KOPT-K1 (cell line): Measurements from ENCODE around the gene DAO.
A peak's percentile ranks its signal among the peaks of the same experiment; 100 is the strongest.

ENCODE experiments used
- H3K27ac ChIP-seq: fragments of 200-600 bp; sonication (generic); 2 replicates; pipeline ENCODE4 v1.5.1; 2016; ENCODE audit warnings: antibody characterized with exemption, mild to moderate bottlenecking, low read depth, low read length; ENCODE audit not compliant: poor library complexity, severe bottlenecking
- H3K36me3 ChIP-seq: fragments of 200-600 bp; sonication (generic); 2 replicates; pipeline ENCODE4 v1.5.1; 2017; ENCODE audit warnings: antibody characterized with exemption, mild to moderate bottlenecking, low read length, moderate library complexity; ENCODE audit not compliant: insufficient read depth
- H3K9me3 ChIP-seq: fragments of 200-600 bp; sonication (generic); 2 replicates; pipeline ENCODE4 v1.5.1; 2017; ENCODE audit warnings: antibody characterized with exemption, low read length, mild to moderate bottlenecking; ENCODE audit not compliant: insufficient read depth, poor library complexity, severe bottlenecking

The DAO gene

DNA sequence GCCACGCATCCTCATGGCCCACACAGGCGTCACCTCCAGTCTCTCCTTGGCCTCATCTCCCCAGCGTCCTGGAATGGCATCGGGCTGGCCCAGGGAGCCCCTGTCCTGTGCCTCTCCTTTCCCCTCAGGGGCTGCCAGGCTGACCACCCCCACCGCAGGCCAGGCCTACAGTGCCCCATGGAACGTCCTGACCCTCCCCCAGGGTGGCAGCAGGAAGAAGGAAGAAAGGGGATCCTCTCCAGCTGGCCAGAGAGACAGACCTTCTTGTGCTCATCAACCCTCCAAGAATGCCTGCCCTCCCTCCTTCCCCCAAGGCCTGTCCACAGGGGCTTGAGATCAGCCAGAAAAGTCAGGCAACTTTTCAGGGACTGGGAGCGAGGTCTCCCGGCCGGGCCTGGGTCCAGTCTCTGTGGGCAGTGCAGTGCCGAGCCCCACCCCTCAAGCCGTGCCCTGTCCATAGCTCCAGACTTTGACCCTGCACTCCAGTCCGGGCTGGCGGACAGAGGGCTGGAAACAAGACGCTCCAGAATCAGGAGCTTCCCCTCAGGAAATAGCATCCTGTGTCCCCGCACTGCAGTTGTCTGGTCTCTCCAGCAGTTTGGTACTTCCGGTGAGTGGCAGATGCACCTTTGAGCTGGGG, at the start of gene DAO:
Gene DAO, plus strand, starts transcription at position 478 of the 640 bp plus-strand sequence. CDS start 4,915 bp downstream, outside the sequence.
- H3K36me3 ChIP-seq = no peaks in the 10 kb centered on the region
- H3K9me3 ChIP-seq = no peaks in the 10 kb centered on the region
- no peak within 1 kb of the TSS for H3K27ac ChIP-seq

DNA sequence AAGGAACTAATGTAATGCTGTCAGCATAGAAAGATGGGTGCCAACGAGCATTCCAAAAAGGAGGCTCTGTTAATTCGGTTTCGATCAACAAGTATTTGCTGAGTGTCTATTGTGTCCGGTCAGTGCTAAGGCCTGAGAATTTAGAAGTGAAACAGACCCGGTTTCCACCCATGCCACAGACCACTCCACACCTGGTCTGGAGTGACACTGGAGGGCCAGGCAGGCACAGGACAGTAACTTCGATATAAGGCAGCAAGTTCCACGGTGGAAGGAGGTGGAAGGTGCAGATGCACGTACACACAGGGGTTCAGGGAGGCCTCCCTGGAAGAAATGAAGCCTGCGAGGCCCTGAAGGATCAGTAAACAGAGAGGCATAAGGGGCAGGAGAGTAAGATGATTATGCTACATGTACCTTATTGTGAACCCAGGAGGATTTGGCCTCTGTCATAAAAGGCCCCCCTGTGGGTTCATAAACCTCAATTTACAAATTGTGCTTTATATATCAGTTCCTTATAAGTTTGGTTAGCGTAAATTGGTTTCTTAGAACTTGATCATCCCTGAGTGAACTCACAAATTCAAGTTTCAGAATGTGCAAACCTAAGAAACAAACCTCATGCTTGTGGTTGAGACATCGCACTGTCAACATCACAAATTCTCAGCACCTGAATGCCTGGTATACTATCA, 48.4 kb upstream of the DAO start:
- H3K27ac ChIP-seq = no peak overlapping the region
- peaks cover 48% of the 10 kb centered on the region for H3K36me3 ChIP-seq
- no peaks in the 10 kb centered on the region for H3K9me3 ChIP-seq

DNA sequence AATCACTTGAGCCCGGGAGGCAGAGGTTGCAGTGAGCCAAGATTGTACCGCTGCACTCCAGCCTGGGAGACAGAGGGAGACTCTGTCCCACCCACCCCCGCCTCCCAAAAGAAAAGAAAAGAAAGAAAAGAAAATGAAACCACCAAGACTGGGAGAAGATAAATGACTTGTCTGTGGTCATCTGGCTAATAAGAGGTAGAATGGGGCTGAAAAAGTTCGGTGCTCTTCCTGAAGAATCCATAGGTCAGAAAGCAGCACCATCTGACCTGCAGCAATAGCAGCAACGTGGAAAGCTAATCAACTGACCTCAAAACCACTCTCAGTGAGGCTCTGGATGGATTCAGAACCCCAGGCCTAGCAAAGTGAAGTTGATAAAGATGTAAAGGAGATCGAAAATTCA, 47.7 kb upstream of the DAO start:
- H3K36me3 ChIP-seq = peaks cover 48% of the 10 kb centered on the region
- H3K9me3 ChIP-seq = no peaks in the 10 kb centered on the region
- H3K27ac ChIP-seq = no peak overlapping the region

DNA sequence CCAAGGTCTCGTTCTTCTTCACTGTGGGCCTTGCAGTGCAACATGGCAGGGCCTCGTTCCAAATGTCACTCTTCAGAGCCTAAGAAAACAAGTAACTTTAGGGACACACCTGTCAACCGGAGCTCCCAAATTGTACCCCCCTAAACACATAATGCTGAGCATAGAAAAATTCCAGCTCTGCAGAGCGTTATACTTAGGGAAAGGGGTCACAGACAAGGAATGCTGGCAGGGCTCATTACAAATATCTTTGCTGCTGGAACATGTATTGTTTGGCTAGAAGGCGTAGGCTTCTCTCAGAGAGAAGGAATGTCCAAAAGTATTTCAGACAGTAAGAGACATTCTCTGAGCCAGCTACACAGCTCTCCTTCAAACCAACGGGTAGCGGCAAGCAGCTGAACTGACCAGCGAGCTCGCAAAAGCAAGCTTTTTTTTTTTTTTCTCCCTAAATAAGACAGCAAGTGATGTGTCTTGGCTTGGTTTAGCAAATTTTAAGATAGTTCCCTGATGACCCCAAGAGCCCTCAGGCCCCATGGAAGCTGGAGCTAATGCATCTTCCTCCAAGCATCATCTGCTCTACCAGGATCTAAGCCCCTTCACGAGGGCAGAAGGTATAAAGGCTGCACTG, 47.0 kb upstream of the DAO start:
- peaks cover 48% of the 10 kb centered on the region for H3K36me3 ChIP-seq
- no peaks in the 10 kb centered on the region for H3K9me3 ChIP-seq
- H3K27ac ChIP-seq = no peak overlapping the region

DNA sequence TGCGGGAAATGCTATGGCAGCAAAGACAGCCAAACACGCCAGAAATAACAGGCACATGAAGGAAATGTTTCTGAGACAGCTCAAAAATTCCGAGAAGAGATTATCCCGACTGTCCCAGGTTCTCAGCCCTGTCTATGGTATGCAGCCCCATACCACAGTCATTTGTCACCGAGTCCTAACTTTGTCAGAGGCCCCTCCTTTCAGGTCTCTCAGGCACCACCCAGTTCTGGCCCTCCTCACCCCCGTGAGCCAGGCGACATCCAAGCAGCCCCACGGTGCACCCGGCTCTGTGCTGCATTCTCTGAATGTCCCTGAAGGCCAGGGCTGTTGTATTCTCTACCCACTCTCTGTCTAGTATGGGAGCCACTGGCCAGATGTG, 46.5 kb upstream of the DAO start:
- Histone ChIP-seq H3K27ac (no peak overlapping the region), H3K36me3 (peaks cover 48% of the 10 kb centered on the region), H3K9me3 (no peaks in the 10 kb centered on the region)

DNA sequence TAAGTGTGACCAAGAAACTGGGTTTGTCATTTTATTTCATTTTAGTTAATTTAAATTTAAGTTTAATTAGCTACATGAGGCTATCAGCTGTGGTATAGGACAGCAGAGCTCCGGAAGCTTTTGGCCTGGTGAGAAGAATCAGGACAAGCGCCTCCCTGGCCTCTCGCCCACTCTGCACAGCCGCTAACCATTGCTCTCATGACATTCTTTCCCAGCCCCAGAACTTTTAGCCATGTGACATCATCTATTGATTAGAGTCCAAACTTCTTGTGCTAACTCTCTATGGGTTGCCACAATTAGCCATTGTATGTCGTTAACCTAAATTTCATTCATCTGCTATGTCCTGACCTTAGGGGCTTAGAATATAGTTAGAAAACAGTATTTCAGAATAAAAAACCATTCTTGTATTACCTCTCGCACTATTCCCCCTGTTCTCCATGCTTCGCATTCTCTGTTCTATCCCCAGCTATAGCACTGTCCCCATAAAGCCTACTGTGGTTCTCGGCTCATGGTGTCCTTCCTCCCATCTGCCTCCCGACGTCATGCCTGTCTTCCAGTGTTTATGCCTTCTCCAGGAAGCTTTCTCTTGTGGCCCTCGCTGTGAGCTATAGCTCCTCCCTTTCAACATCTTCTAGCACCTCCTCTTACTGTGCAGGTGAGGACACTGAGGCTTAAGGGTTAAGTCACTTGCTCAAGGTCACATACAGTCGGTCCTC, 46.0 kb upstream of the DAO start:
- H3K9me3 ChIP-seq = no peaks in the 10 kb centered on the region
- peaks cover 48% of the 10 kb centered on the region for H3K36me3 ChIP-seq
- no peak overlapping the region for H3K27ac ChIP-seq

DNA sequence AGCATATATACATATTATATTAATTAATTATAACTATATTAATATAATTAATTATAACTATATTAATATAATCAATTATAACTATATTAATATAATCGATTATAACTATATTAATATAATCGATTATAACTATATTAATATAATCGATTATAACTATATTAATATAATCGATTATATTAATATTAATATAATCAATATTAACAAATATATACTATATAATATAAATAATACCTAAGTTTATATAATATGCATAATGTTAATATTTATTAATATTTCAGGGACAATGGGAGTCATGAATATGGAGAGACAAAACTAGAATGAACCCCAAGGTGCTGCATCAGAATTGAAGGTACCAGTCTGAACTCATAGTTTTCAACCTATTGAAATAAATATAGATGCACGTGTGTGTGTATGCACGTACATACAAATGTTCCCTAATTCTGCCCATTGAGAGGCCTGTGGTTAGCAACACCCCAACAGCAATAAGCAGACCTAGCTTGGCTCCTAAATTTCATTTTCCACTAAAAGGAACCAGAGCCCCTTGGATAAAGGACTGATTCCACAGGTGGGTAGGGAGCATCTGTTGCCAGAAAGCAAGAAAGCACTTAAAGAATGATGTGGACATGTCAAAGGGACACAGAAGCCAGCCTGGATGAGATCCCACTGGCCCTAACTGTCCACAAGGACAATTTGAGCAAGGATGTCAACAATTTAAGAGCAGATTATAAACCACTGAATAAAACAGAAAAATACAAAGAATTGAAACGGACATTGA, 43.8 kb upstream of the DAO start:
- Histone ChIP-seq H3K9me3 (no peaks in the 10 kb centered on the region), H3K36me3 (peaks cover 31% of the 10 kb centered on the region), H3K27ac (no peak overlapping the region)

DNA sequence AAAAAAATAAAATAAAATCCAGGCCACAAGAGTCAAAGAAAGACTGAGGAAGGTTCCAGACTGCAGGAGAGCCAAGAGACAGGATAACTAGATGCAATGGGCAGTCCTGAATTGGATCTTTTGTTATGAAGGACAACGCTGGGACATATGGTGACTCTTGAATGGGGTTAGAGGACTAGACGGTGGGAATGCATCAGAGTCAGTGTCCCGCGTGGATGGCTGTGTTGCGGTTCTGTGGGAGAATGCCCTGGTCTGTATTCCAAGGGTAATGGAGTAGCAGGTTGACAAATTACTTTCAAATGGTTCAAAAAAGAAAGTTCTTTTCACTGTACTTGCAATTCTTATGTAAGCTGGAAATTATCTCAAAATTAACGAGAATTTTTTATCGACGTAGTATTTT, 42.7 kb upstream of the DAO start:
- Histone ChIP-seq H3K36me3 (peaks cover 26% of the 10 kb centered on the region), H3K27ac (no peak overlapping the region), H3K9me3 (no peaks in the 10 kb centered on the region)

DNA sequence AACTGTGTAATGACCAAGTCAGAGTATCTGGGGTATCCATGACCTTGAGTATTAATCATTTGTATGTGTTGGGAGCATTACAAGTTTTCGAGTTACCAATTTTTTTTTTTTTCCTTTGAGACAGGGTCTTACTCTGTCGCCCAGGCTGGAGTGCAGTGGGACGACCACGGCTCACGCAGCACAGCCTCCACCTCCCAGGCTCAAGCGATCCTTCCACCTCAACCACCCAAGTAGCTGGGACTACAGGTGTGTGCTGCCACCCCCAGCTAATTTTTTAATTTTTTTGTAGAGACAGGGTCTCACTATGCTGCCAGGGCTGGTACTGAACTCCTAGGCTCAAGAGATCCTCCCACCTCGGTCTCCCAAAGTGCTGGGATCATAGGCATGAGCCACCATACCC, 42.2 kb upstream of the DAO start:
- Histone ChIP-seq H3K27ac (no peak overlapping the region), H3K36me3 (peaks cover 28% of the 10 kb centered on the region), H3K9me3 (no peaks in the 10 kb centered on the region)

DNA sequence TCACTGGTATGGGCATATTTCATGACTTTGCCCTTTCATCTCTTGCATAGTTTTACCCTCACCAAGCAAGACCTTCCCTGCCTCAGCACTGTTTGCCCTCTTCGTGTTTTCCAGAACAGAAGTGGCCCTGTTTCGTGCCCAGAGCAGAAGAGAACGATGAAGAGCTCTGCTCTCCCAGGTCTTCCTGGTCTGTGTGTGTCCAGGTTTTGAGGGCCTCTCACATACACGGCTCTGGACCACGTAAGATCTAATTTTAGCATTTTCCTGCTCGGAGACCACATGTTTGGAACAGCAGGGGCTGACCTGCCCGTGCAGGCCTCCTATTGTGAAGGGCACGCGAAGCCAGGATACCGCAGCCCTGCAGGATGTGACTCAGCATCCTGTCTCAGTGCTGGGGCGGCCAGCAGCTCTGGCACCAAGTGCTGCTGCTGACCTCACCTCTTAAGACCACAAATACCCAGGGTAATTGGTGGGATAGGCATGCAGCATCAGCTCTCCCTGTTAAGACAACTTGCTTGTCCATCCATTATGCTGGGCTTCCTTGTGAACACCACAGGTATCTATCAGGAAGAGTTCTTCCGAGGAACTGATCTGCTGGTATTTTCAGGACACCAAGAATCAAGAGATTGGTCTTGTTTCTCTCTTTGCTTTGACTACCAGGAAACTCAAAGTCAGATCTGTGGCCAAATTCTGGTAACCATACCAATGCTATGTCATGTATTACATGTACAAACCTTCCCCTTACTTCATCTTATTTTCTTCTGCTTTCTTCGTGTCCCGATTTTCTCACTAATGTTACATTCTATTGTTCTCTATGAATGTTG, 41.5 kb upstream of the DAO start:
- peaks cover 21% of the 10 kb centered on the region for H3K36me3 ChIP-seq
- H3K27ac ChIP-seq = peak overlapping the region; percentile 51
- H3K9me3 ChIP-seq = no peaks in the 10 kb centered on the region

DNA sequence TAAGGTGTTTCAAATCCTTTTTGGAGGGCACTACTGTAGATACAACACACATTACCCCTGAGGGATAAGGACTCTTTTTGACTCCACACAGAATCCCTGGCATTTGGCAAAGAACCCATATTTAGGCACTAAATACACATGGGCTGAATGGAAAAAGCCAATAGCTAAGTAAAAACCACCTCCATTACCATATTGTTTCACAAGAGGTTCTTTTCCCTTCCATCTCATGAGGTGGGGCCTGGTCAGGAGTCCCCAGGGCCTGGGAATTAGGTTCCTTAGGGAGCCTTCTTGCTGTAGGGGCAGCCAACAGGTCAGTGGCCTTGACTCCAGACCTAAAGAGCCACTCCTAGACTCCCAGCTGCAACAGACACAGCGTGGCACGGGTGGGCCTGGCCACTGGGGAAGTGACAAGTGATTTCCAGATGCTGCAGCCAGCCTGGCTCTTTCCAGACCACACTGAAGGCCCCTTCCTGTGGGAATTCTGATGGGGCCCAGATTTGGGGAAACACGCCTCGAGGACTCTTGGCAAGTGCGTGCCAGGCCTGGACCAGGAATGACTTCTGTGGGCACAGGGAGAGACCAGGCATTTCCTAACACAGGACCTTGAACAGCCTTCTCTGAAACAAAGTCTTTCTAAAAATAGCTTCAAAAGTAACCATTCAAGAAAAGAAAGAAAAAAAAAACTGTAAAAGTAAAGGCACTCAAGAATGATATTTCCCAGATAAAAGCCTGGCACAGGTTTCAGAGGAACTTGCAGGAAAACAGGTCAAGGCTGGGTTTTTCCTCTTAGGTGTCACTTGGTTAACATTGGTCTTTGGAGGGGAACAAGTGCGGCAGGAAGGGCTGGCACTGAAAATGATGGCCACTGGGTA, 40.6 kb upstream of the DAO start:
- Histone ChIP-seq H3K9me3 (no peaks in the 10 kb centered on the region), H3K27ac (peak overlapping the region; percentile 51), H3K36me3 (peaks cover 19% of the 10 kb centered on the region)

DNA sequence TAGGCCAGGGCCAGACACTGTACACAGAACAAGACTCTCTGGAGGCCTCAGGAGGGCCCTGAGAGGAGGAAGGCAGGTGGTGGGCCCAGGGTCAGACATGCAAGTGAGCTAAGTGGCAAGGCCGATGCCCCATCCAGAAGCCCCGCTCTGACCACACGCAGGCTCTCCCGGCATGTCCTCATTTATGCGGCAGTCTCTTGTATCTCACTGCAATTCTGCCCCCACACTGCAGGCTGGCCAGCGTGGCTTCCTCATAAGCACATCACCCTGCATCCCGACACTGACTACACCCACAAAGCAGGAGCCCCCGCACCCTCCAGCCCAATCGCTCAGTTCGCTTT, 40.0 kb upstream of the DAO start:
- H3K36me3 ChIP-seq = peaks cover 17% of the 10 kb centered on the region
- no peaks in the 10 kb centered on the region for H3K9me3 ChIP-seq
- H3K27ac ChIP-seq = no peak overlapping the region

DNA sequence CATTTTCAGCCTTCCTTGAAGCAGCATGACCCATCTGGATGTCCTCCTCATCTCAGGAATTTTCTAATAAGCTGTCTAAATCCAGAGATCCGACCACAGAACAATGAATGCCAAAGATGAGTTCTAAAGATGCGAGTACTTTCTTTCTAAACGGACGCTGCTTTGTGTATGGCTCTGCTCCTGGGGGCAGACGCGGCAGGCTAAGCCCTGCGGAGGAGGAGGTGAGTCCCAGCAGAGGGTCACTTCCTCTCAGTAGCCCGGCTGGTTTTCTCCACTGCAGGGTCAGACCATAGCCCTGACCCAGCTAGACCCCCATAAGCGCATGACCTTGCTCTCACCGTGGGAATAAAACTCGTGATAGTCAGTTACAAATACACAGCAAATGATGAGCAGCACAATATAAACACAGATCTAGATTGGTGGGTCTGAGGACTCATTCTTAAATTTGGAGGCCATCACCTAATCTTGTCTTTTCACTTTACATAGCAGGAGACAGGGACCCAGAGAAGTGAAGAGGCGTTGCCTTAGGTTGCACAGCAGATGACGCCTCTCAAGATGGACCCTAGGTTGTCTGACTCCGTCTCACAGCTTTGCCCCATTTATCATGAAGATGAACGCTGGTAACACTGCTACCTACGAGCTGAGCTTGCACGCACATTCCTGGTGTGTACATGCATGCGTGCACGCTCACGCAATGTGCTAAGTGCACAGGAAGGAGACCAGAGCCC, 39.1 kb upstream of the DAO start:
- H3K27ac ChIP-seq = no peak overlapping the region
- peaks cover 16% of the 10 kb centered on the region; the same call in 1 of the 2 replicates for H3K36me3 ChIP-seq
- no peaks in the 10 kb centered on the region for H3K9me3 ChIP-seq
